HL-60 (cell line): ENCODE data around the gene TASOR2.
A peak's percentile ranks its signal among the peaks of the same experiment; 100 is the strongest.

ENCODE experiments used
- DNase-seq, 2 experiments: peaks; one replicate each; pipeline ENCODE4 v3.0.0-alpha.2; 2010 to 2020; ENCODE audit warnings: low read depth in 1 of 2, low spot score in 1 of 2
- H3K27ac ChIP-seq: fragments of 250-450 bp; sonication (Bioruptor Pico); replicated peaks from 2 replicates; pipeline ENCODE4 v1.5.1; 2020; ENCODE audit warnings: mild to moderate bottlenecking, moderate library complexity
- H3K27me3 ChIP-seq: fragments of 250-450 bp; sonication (Bioruptor Pico); 2 replicates; pipeline ENCODE4 v1.5.1; 2021; ENCODE audit warnings: mild to moderate bottlenecking, moderate library complexity; ENCODE audit not compliant: insufficient read depth, poor library complexity, severe bottlenecking
- H3K4me3 ChIP-seq: replicated peaks from 2 replicates; pipeline ENCODE4 v1.5.1; 2011; ENCODE audit warnings: mild to moderate bottlenecking, control low read depth, low read length; ENCODE audit not compliant: insufficient read depth
- CTCF ChIP-seq: IDR thresholded peaks from one replicate; pipeline ENCODE4 v1.5.1; 2011; ENCODE audit warnings: low read length, control low read depth, inconsistent platforms; ENCODE audit not compliant: insufficient read depth
- GABPA ChIP-seq: IDR thresholded peaks from 2 replicates; pipeline ENCODE4 v1.6.1; 2012; ENCODE audit warnings: low read depth
- POLR2AphosphoS5 ChIP-seq: IDR thresholded peaks from 2 replicates; pipeline ENCODE4 v1.6.1; 2012; ENCODE audit warnings: low read depth
- REST ChIP-seq: IDR thresholded peaks from 2 replicates; pipeline ENCODE4 v1.6.1; 2012; ENCODE audit warnings: low read depth; ENCODE audit not compliant: insufficient replicate concordance
- SPI1 ChIP-seq: IDR thresholded peaks from 2 replicates; pipeline ENCODE4 v1.6.1; 2012; ENCODE audit warnings: low read depth, mild to moderate bottlenecking, borderline replicate concordance

The TASOR2 gene

GRCh38 chr10:5683065-5683464 is 1.6 kb upstream of the TASOR2 start:
- DNase-seq = no peak
- Histone ChIP-seq H3K27ac (no peak overlapping the region), H3K4me3 (no peak overlapping the region), H3K27me3 (no peaks in the 10 kb centered on the region)
- TF ChIP-seq POLR2AphosphoS5 = no peak
- TF ChIP-seq GABPA = no peak
- TF ChIP-seq REST = no peak
- no peak for TF ChIP-seq SPI1
- no peak for TF ChIP-seq CTCF

- H3K4me3 ChIP-seq = peak overlapping the region; percentile 75
- no peak for TF ChIP-seq SPI1
- peak; percentile 9 for TF ChIP-seq CTCF
- DNase-seq = peak; percentile 41 to 49
Measured at GRCh38 chr10:5684971-5685763, 529 bp downstream of the TASOR2 start.

GRCh38 chr10:5685764-5686240 is 1.2 kb downstream of the TASOR2 start:
- H3K4me3 ChIP-seq = peak overlapping the region; percentile 75
- H3K27ac ChIP-seq = peak overlapping the region; percentile 84
- no peak for DNase-seq
- no peak for TF ChIP-seq GABPA
- no peak for TF ChIP-seq POLR2AphosphoS5
- TF ChIP-seq CTCF = no peak
- TF ChIP-seq REST = no peak
- no peak for TF ChIP-seq SPI1
- H3K27me3 ChIP-seq = no peaks in the 10 kb centered on the region

More at GRCh38 chr10:5684971-5685763, 529 bp downstream of the TASOR2 start:
- Histone ChIP-seq H3K27me3 (no peaks in the 10 kb centered on the region), H3K27ac (peak overlapping the region; percentile 84)

- Histone ChIP-seq H3K27ac (no peak overlapping the region), H3K27me3 (no peaks in the 10 kb centered on the region), H3K4me3 (no peak overlapping the region)
- TF ChIP-seq CTCF = no peak
- no peak for TF ChIP-seq POLR2AphosphoS5
- DNase-seq = no peak
Measured at GRCh38 chr10:5688587-5688986, 3.9 kb downstream of the TASOR2 start.
